Measurements from ENCODE around the gene CMTM7. TPM values are rescaled to one million over a fixed set of nuclear protein-coding genes. Genes with fewer than 3 reads are reported as not detected.

Gene CMTM7
- total and polyA plus RNA-seq, 10 of the 15 experiments (the other 5 are each of a cell fraction or from before 2014, with no cell fraction given): 3.7 to 36.4 (median 14.7) TPM

- no peak for TF ChIP-seq ZBTB40 (IDR thresholded peaks at IDR 0.05; ENCODE audit: borderline replicate concordance)
- no peak for TF ChIP-seq FOS (IDR thresholded peaks at IDR 0.05; ENCODE audit: borderline replicate concordance, extremely low read depth, insufficient read length)
- TF ChIP-seq, protein P1, sequence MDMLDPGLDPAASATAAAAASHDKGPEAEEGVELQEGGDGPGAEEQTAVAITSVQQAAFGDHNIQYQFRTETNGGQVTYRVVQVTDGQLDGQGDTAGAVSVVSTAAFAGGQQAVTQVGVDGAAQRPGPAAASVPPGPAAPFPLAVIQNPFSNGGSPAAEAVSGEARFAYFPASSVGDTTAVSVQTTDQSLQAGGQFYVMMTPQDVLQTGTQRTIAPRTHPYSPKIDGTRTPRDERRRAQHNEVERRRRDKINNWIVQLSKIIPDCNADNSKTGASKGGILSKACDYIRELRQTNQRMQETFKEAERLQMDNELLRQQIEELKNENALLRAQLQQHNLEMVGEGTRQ (IDR thresholded peaks at IDR 0.05; ENCODE audit: borderline replicate concordance, low read depth, low read length): no peak
- no peak for TF ChIP-seq NBN (IDR thresholded peaks at IDR 0.05)
- TF ChIP-seq TCF12 (IDR thresholded peaks at IDR 0.05; ENCODE audit: low read depth, low read length): no peak
- TF ChIP-seq ATF2 (IDR thresholded peaks at IDR 0.05; ENCODE audit: low read length): no peak
- TF ChIP-seq IKZF2 (IDR thresholded peaks at IDR 0.05): no peak
Measured at GRCh38 chr3:32372213-32372490, 19.5 kb upstream of the CMTM7 start (continued).
